Medulla oblongata (tissue), 1 donor: ENCODE data around the gene SSH2.

Experiments used
- DNase-seq: peaks from one replicate; pipeline ENCODE4 v3.0.0-alpha.2; 2015; ENCODE audit errors: extremely low spot score

SSH2 gene

DNA sequence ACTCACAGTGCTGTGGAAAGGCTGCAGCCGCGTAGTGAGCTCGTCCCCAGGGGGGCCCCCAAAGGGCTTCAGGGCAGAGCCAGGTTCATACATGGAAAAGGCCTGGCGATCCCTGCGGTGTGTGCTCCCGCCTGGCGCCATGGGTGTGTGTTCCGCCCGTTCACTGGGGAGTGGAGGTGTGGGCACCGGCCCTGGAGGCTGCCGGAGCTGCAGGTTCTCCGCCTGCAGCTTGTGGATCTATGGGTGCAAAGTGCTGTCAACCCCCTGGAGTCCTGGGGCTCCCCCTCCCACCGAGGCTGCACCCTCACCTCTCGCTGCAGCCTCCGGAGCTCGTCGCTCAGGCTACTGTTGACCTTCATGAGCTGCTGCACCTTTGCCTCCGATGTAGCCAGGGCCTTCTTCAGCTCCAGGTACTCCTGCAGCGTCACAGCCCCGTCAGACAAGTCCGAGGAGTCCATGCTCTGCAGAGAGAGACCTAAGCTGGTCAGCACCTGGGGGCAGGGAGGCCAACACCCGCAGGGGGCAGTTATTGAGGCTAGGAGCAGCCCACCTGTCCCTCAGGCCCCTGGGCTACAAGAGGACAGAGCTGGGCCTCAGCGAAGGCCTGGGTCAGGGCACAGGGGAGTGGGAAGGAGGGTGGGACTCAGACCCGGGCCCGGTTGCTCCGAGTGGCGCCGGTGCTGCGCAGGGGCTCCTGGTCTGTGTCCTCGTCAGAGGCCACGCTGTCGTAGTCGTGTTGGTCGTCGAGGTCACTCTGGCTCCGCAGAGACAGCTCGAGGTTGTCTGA is 353.6 kb downstream of the SSH2 start:
- DNase-seq: no peak
